ENCODE data around the gene MUSK. TPM values are rescaled to one million over a fixed set of nuclear protein-coding genes. Genes with fewer than 3 reads are reported as not detected.

The MUSK gene
- total and polyA plus RNA-seq, 2 of the 8 experiments (the other 6 are each of a cell fraction or from before 2014, with no cell fraction given) = not detected

- POLR2A ChIA-PET (ENCODE audit: partially characterized antibody) = no interaction called here
- H3K27me3 ChIP-seq (replicated peaks in 1 of 4; ENCODE audit: control insufficient read depth in 3 of 4, extremely low read depth in 1 of 4, insufficient read depth in 3 of 4, low read length in 3 of 4) = no peaks in the 10 kb centered on the region
- peaks cover 0 to 7% (median 0%) of the 10 kb centered on the region in 4 experiments; a peak in 1 of 7 replicates for H3K4me1 ChIP-seq (replicated peaks in 1 of 4; ENCODE audit: control insufficient read depth in 3 of 4, insufficient read depth in 4 of 4, low read length in 3 of 4)
- no peak overlapping the region for H2BK5ac ChIP-seq (ENCODE audit: low read depth, low read length)
- H2AK5ac ChIP-seq (ENCODE audit: low read depth, low read length) = no peak overlapping the region
- H3K27ac ChIP-seq (ENCODE audit: low read depth, low read length) = no peak overlapping the region
- H3K36me3 ChIP-seq (ENCODE audit: control insufficient read depth in 2 of 4, insufficient read depth in 4 of 4, low read length in 3 of 4) = no peaks in the 10 kb centered on the region
- FAIRE-seq = peak; percentile 93
- H3K18ac ChIP-seq (ENCODE audit: extremely low read depth, low read length) = no peak overlapping the region
- no peaks in the 10 kb centered on the region for H3K79me2 ChIP-seq (ENCODE audit: control insufficient read depth in 1 of 2, insufficient read depth in 2 of 2, low read length in 2 of 2)
- no peak overlapping the region for H2BK12ac ChIP-seq (ENCODE audit: low read depth, low read length)
- no peak overlapping the region for H3K9ac ChIP-seq (replicated peaks in 1 of 4; ENCODE audit: extremely low read depth in 1 of 4, low read depth in 3 of 4, low read length in 3 of 4)
- DNase-seq (ENCODE audit: low read depth in 1 of 2, low spot score in 2 of 2) = peak in 1 of 2 experiments; percentile 51
- no peak overlapping the region for H3K56ac ChIP-seq (replicated peaks; ENCODE audit: insufficient read length, low read depth, low read length)
- H3K9me3 ChIP-seq (ENCODE audit: insufficient read depth in 2 of 2, low read depth in 1 of 2, low read length in 1 of 2) = no peaks in the 10 kb centered on the region
- no peak overlapping the region for H2BK20ac ChIP-seq (ENCODE audit: low read length)
- no peak overlapping the region for H3K14ac ChIP-seq (ENCODE audit: insufficient read length)
- no peak overlapping the region for H3K4me3 ChIP-seq (ENCODE audit: extremely low read depth in 1 of 4, insufficient read depth in 2 of 4, low read depth in 3 of 4, low read length in 4 of 4)
- CTCF ChIA-PET (ENCODE audit: partially characterized antibody) = interaction anchor here (0.6 to 2.0 kb wide), 25 partner anchors 13 to 675 kb away, joined by 3 to 18 read pairs (median 4); no protein-coding TSS in a partner anchor
- no peak overlapping the region for H2BK15ac ChIP-seq (ENCODE audit: low read length)
- no peaks in the 10 kb centered on the region for H4K20me1 ChIP-seq (replicated peaks in 1 of 2; ENCODE audit: control insufficient read depth in 1 of 2, insufficient read depth in 2 of 2, low read length in 2 of 2)
- no peak overlapping the region for H4K5ac ChIP-seq (ENCODE audit: insufficient read length, low read depth, low read length)
- no peaks in the 10 kb centered on the region for H3K79me1 ChIP-seq (ENCODE audit: low read depth, low read length)
- no peak overlapping the region for H4K8ac ChIP-seq (ENCODE audit: extremely low read depth, insufficient read depth, low read length)
- no peak overlapping the region for H3K4me2 ChIP-seq (ENCODE audit: insufficient read depth in 1 of 2, low read depth in 2 of 2, low read length in 2 of 2)
- no peak overlapping the region for H2BK120ac ChIP-seq (replicated peaks; ENCODE audit: low read depth, low read length)
- H4K91ac ChIP-seq (replicated peaks; ENCODE audit: insufficient read length, low read length) = no peak overlapping the region
- H2AFZ ChIP-seq (ENCODE audit: low read length) = no peak overlapping the region
- H3K23ac ChIP-seq (ENCODE audit: insufficient read length) = no peak overlapping the region
- H3K23me2 ChIP-seq (ENCODE audit: low read depth, low read length) = no peaks in the 10 kb centered on the region
- WGBS, 2 experiments (ENCODE audit: extremely low coverage in 1 of 2, insufficient coverage in 1 of 2, insufficient read length in 1 of 2, insufficient replicate concordance in 2 of 2, low coverage in 1 of 2, low lambda C conversion rate in 2 of 2, missing lambda C conversion rate in 1 of 2) = 45% methylated on average over 3 of the region's 3 CpGs; no CpG with 5 or more reads in 1 of the 2 experiments
- H3K4ac ChIP-seq (replicated peaks; ENCODE audit: insufficient read length, low read depth, low read length) = no peak overlapping the region
- TF ChIP-seq RAD21 (IDR thresholded peaks at IDR 0.05 in 1 of 2, conservative IDR thresholded peaks at IDR 0.05 in 1 of 2; ENCODE audit: low read depth in 2 of 2, low read length in 2 of 2) (peak; percentile 89 to 93), HDAC6 (IDR thresholded peaks at IDR 0.05; ENCODE audit: low read depth, low read length) (no peak), JUN (IDR thresholded peaks at IDR 0.05; ENCODE audit: low read depth, low read length) (no peak), CTCF (IDR thresholded peaks at IDR 0.05; ENCODE audit: control extremely low read depth in 1 of 3, insufficient read depth in 1 of 3, low read depth in 1 of 3, low read length in 3 of 3) (peak in 2 of 3 experiments; percentile 48 to 68; a peak in 3 of 4 replicates)
Measured at GRCh38 chr9:110623462-110624025, 45.0 kb upstream of the MUSK start.
